HG03442 (cell line): ENCODE measurements around the gene LAMB4.

ENCODE experiments used
- ATAC-seq: cut with Tn5 transposase; IDR thresholded peaks from one replicate; pipeline ENCODE4 v1.9.1; 2021; ENCODE audit warnings: mild to moderate bottlenecking, moderate library complexity; ENCODE audit not compliant: unreplicated experiment

Gene LAMB4

DNA sequence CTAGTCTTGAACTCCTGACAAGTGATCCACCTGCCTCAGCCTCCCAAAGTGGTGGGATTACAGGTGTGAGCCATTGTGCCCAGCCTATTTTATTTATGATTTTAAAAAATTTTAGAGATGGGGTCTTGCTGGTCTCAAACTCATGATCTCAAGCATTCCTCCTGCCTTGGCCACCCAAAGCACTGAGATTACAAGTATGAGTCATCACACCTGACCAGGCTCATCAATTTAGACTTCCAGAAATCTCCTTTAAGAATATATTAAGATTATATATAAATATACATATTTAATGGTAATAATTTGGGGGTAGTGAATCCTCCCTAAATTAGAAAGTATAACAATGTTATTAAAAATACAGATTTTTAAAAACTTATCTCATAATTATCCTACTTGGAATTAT is 156.3 kb downstream of the LAMB4 start:
- no peak for ATAC-seq
